ENCODE results near the gene PHLPP1. TPM values are rescaled to one million over a fixed set of nuclear protein-coding genes. Genes with fewer than 3 reads are reported as not detected.

Gene PHLPP1
- total RNA-seq, 4 donors from 2014 or later = 5.5 to 9.7 (median 8.0) TPM

DNA sequence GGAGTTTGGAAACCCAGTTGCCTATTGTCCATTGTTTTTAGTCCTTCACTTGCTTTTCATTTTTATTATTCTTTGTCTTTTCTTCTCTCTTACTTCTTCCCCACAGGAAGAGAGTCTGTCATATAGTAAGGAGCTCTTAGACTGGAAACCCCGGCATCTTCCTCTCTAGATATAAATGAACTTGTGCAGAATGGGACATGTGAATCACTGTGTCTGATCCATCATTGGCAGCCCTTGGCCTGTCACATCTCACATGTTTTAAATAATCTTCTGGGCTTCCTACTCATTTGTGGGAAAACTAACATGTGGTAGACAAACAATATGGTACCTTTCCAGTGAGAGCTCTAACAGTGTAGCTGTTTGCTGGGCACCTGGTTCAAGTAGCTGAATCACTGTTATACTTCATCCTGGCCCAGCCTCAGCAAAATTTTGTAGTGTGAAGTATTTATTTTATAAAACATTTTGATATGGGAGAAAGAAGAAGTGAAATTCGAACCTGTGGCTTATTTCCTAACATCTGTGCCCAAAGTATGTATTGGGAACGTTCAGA is 112.8 kb downstream of the PHLPP1 start:
- Histone ChIP-seq H3K27me3 (no peaks in the 10 kb centered on the region), H3K9me3 (no peaks in the 10 kb centered on the region), H3K27ac (no peak overlapping the region), H3K4me3 (no peak overlapping the region), H3K36me3 (peaks cover 0 to 8% of the 10 kb centered on the region in 2 donors), H3K4me1 (peaks cover 0 to 29% of the 10 kb centered on the region in 2 donors)
- no peak for DNase-seq
- intact Hi-C loops (cut with DNase I; ENCODE audit: low total_unique reads) (no loop called here), in situ Hi-C loops (cut with MboI; ENCODE audit: low sequenced_read_pairs in 4 of 4) (no loop called here)
- no peak for ATAC-seq
- TF ChIP-seq, protein P1, sequence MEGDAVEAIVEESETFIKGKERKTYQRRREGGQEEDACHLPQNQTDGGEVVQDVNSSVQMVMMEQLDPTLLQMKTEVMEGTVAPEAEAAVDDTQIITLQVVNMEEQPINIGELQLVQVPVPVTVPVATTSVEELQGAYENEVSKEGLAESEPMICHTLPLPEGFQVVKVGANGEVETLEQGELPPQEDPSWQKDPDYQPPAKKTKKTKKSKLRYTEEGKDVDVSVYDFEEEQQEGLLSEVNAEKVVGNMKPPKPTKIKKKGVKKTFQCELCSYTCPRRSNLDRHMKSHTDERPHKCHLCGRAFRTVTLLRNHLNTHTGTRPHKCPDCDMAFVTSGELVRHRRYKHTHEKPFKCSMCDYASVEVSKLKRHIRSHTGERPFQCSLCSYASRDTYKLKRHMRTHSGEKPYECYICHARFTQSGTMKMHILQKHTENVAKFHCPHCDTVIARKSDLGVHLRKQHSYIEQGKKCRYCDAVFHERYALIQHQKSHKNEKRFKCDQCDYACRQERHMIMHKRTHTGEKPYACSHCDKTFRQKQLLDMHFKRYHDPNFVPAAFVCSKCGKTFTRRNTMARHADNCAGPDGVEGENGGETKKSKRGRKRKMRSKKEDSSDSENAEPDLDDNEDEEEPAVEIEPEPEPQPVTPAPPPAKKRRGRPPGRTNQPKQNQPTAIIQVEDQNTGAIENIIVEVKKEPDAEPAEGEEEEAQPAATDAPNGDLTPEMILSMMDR (IDR thresholded peaks at IDR 0.05 in 4 of 5, conservative IDR thresholded peaks at IDR 0.05 in 1 of 5) = no peak
- TF ChIP-seq POLR2A (IDR thresholded peaks at IDR 0.05) = no peak

DNA sequence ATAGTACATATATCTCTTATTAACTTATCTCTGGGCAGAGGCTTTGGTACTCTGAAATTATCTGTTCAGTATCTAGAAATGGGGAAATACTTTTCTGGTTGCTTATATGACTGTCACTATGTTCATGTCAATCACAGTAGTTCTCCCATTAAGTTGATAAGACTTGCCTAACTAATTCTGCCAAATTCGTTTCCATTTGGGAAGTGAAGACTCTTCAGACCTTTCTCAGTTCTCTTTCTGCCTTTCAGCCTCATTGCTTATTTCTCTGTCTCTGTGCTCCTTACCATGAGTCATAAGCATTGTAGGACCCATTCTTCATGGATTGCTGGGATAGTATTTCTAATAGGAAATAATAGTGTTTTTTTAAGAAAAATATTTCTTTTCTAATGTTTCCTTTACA is 113.5 kb downstream of the PHLPP1 start:
- peaks cover 0 to 29% of the 10 kb centered on the region in 2 donors for H3K4me1 ChIP-seq
- no peak overlapping the region for H3K4me3 ChIP-seq
- no peak overlapping the region for H3K27ac ChIP-seq
- ATAC-seq (no peak), DNase-seq (no peak)
- H3K36me3 ChIP-seq = peaks cover 0 to 8% of the 10 kb centered on the region in 2 donors
- H3K27me3 ChIP-seq = no peaks in the 10 kb centered on the region
- no peaks in the 10 kb centered on the region for H3K9me3 ChIP-seq
- in situ Hi-C loops (cut with MboI; ENCODE audit: low sequenced_read_pairs in 4 of 4) (no loop called here), intact Hi-C loops (cut with DNase I; ENCODE audit: low total_unique reads) (no loop called here)
- TF ChIP-seq, protein P1 (IDR thresholded peaks at IDR 0.05 in 4 of 5, conservative IDR thresholded peaks at IDR 0.05 in 1 of 5) = no peak
- TF ChIP-seq POLR2A (IDR thresholded peaks at IDR 0.05) = no peak

DNA sequence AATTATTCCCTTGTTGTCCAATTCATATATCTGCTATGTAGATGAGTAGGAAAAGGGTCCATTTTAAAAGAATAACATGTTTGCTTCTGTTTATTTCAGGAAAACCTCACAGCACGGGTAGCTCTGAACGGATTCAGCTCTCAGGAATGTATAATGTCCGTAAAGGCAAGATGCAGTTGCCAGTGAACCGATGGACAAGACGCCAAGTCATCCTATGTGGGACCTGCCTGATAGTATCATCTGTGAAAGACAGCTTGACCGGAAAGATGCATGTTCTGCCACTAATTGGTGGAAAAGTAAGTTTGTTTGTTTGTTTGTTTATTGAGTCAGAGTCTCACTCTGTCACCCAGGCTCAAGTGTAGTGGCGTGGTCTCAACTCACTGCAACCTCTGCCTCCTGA is 114.6 kb downstream of the PHLPP1 start:
- in situ Hi-C loops (cut with MboI; ENCODE audit: low sequenced_read_pairs in 4 of 4) (no loop called here), intact Hi-C loops (cut with DNase I; ENCODE audit: low total_unique reads) (no loop called here)
- no peak for DNase-seq

DNA sequence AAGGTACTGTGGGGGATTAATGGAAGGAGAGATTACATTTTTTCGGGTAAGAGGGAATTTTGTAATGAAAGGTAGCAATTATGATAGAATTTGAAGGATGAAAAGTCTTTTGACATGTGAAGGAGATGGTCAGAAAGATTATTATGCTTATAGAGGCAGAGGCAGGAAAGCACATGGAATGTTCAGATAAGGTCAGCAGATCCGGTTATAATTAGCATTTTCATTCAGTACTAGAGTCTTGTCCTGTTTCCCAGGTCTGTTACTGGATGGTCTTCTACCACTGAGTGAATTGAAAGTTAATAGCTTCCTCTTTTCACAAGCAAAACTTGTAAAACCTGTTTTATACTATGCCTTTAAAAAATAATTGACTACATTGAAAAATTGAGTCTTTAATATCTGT is 116.9 kb downstream of the PHLPP1 start:
- TF ChIP-seq, protein P1 (IDR thresholded peaks at IDR 0.05 in 4 of 5, conservative IDR thresholded peaks at IDR 0.05 in 1 of 5) = no peak
- no peak for TF ChIP-seq POLR2A (IDR thresholded peaks at IDR 0.05)
- DNase-seq = no peak
- no peak overlapping the region for H3K27ac ChIP-seq
- peaks cover 0 to 21% of the 10 kb centered on the region in 2 donors for H3K4me1 ChIP-seq
- no peak overlapping the region for H3K4me3 ChIP-seq
- no peaks in the 10 kb centered on the region for H3K9me3 ChIP-seq
- ATAC-seq = no peak
- no peaks in the 10 kb centered on the region for H3K27me3 ChIP-seq
- in situ Hi-C loops (cut with MboI; ENCODE audit: low sequenced_read_pairs in 4 of 4) = no loop called here
- peaks cover 0 to 8% of the 10 kb centered on the region in 2 donors for H3K36me3 ChIP-seq
- intact Hi-C loops (cut with DNase I; ENCODE audit: low total_unique reads) = no loop called here

More for the DNA sequence above, 114.6 kb downstream of the PHLPP1 start:
- H3K27me3 ChIP-seq = no peaks in the 10 kb centered on the region
- H3K27ac ChIP-seq = no peak overlapping the region
- peaks cover 0 to 8% of the 10 kb centered on the region in 2 donors for H3K36me3 ChIP-seq
- TF ChIP-seq, protein P1 (IDR thresholded peaks at IDR 0.05 in 4 of 5, conservative IDR thresholded peaks at IDR 0.05 in 1 of 5) = no peak
- TF ChIP-seq POLR2A (IDR thresholded peaks at IDR 0.05) = no peak
- H3K9me3 ChIP-seq = no peaks in the 10 kb centered on the region
- H3K4me1 ChIP-seq = peaks cover 0 to 29% of the 10 kb centered on the region in 2 donors
- ATAC-seq = no peak
- H3K4me3 ChIP-seq = no peak overlapping the region

DNA sequence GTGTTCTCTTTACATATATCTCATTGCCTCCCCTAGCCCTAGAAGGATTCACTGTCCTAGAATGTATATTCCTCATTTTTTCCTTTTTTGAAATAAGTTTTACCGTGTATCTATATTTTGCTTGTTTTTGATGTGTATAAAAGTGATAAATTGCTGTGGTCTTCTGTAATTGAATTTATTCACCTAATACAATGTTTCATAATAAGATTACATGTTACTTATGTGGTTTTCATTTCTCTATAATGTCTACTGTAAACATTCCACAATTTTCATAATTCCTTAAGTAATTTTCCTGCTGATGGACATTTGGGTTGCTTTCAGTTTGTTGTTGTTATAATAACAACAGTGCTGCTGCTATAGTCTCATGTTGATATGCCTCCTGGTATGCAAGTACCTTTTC is 118.2 kb downstream of the PHLPP1 start:
- ATAC-seq = no peak
- in situ Hi-C loops (cut with MboI; ENCODE audit: low sequenced_read_pairs in 4 of 4) = no loop called here

More for the DNA sequence above, 118.2 kb downstream of the PHLPP1 start:
- peaks cover 0 to 9% of the 10 kb centered on the region in 2 donors for H3K4me1 ChIP-seq
- intact Hi-C loops (cut with DNase I; ENCODE audit: low total_unique reads) = no loop called here
- no peaks in the 10 kb centered on the region for H3K9me3 ChIP-seq
- no peaks in the 10 kb centered on the region for H3K27me3 ChIP-seq
- H3K27ac ChIP-seq = no peak overlapping the region
- H3K36me3 ChIP-seq = peaks cover 0 to 8% of the 10 kb centered on the region in 2 donors
- TF ChIP-seq POLR2A (IDR thresholded peaks at IDR 0.05) = no peak
- TF ChIP-seq, protein P1 (IDR thresholded peaks at IDR 0.05 in 4 of 5, conservative IDR thresholded peaks at IDR 0.05 in 1 of 5) = no peak
- no peak for DNase-seq
- no peak overlapping the region for H3K4me3 ChIP-seq

All from gastrocnemius medialis (tissue), 4 donors.